GM12873 (cell line): ENCODE data around the gene TRIM69.

ENCODE experiments used
- TF ChIP-seq, protein P1 (sequence below): IDR thresholded peaks from 2 replicates; pipeline ENCODE4 v1.5.1; 2012; ENCODE audit warnings: low read depth, mild to moderate bottlenecking, moderate library complexity, low read length, control low read depth; ENCODE audit not compliant: insufficient read depth; ENCODE audit errors: missing control alignments

The TRIM69 gene

DNA sequence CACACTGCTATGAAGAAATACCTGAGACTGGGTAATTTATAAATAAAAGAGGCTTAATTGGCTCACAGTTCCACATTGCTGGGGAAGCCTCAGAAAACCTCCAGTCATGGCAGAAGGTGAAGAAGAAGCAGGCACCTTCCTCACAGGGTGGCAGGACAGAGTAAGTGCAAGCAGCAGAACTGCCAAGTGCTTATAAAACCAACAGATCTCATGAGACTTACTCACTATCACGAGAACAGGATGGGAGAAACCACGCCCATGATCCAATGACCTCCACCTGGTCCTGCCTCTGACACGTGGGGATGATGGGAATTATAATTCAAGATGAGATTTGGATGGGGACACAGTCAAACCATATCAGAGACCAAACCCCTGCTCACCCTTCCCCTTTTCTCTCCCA is 75.0 kb downstream of the TRIM69 start:
- TF ChIP-seq, protein P1, sequence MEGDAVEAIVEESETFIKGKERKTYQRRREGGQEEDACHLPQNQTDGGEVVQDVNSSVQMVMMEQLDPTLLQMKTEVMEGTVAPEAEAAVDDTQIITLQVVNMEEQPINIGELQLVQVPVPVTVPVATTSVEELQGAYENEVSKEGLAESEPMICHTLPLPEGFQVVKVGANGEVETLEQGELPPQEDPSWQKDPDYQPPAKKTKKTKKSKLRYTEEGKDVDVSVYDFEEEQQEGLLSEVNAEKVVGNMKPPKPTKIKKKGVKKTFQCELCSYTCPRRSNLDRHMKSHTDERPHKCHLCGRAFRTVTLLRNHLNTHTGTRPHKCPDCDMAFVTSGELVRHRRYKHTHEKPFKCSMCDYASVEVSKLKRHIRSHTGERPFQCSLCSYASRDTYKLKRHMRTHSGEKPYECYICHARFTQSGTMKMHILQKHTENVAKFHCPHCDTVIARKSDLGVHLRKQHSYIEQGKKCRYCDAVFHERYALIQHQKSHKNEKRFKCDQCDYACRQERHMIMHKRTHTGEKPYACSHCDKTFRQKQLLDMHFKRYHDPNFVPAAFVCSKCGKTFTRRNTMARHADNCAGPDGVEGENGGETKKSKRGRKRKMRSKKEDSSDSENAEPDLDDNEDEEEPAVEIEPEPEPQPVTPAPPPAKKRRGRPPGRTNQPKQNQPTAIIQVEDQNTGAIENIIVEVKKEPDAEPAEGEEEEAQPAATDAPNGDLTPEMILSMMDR, result no peak

DNA sequence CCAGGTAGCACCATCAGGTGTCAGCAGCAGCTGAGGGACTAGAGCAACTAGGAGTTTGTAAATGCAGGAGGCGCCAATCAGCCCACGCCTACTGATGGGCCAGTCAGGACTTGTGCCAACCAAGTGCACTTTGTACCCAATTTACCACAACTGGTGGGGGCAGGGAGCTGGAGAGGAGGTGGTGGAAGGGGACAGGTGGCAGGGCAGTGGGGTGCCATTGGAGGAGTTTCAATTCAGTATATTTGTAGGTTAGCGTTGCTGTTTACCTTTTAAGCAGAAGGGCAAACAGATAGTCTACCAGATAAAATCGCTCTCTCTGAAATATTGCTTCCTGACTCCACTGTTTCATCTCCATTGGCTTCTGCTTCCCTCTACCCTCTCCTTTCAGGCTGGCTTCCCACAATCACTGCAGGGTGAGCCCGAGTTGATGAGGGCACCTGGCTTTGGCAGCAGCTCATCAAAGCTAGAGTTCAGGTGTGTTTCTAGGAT is 75.7 kb downstream of the TRIM69 start:
- TF ChIP-seq, protein P1, result no peak

DNA sequence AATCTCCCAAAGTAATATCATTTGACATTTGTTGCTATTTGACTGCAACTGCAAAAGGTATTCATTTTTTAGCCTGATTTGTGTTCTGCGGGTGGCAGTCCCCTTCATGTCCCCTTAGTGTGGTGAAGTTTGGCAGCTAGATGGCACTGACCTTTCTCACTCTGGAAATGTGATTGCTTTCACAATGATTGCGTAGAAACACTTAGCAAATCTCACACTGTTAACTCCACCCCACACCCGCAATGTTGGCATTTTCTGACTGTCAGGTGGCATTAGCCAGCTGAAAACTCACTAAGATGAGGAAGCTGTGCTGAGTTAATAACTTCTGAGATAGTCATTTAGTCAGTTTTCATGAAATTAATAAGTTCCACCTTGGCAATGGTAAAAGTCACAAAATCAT is 76.9 kb downstream of the TRIM69 start:
- TF ChIP-seq, protein P1, result no peak
